Spleen (tissue), 11 donors: ENCODE data around the gene NTN1. TPM values are rescaled to one million over a fixed set of nuclear protein-coding genes. Genes with fewer than 3 reads are reported as not detected.

Experiments used
- DNase-seq: peaks from one replicate; pipeline ENCODE4 v3.0.0-alpha.2; 2020
- H3K27ac ChIP-seq, 8 donors: fragments of 200-600 bp; sonication (generic) in 7 of 8; 1 replicate in 4 of 8; 2 replicates in 4 of 8; pipeline versions ENCODE4 v1.5.0 to v1.8.0; 2016 to 2021; ENCODE audit warnings: inconsistent platforms in 4 of 8, mild to moderate bottlenecking in 4 of 8, moderate library complexity in 1 of 8
- H3K27me3 ChIP-seq, 7 donors: fragments of 200-600 bp; sonication (generic) in 6 of 7; replicated peaks in 1 of 7; 1 replicate in 4 of 7; 2 replicates in 3 of 7; pipeline versions ENCODE4 v1.5.0 to v1.8.0; 2016 to 2021; ENCODE audit warnings: inconsistent platforms in 3 of 7, mild to moderate bottlenecking in 1 of 7
- H3K36me3 ChIP-seq, 6 donors: fragments of 200-600 bp; sonication (generic) in 5 of 6; 1 replicate in 4 of 6; 2 replicates in 2 of 6; pipeline versions ENCODE4 v1.5.0 to v1.8.0; 2016 to 2021; ENCODE audit warnings: inconsistent platforms in 2 of 6
- H3K4me1 ChIP-seq, 6 donors: fragments of 200-600 bp; sonication (generic) in 5 of 6; 1 replicate in 3 of 6; 2 replicates in 3 of 6; pipeline versions ENCODE4 v1.5.0 to v1.8.0; 2016 to 2021; ENCODE audit warnings: inconsistent platforms in 3 of 6
- H3K4me3 ChIP-seq, 8 donors: fragments of 200-600 bp; sonication (generic) in 7 of 8; 1 replicate in 4 of 8; 2 replicates in 4 of 8; pipeline versions ENCODE4 v1.5.0 to v1.8.0; 2016 to 2021; ENCODE audit warnings: inconsistent platforms in 4 of 8, mild to moderate bottlenecking in 4 of 8, moderate library complexity in 2 of 8
- H3K9me3 ChIP-seq, 8 donors: fragments of 200-600 bp; sonication (generic) in 7 of 8; 1 replicate in 4 of 8; 2 replicates in 4 of 8; pipeline versions ENCODE4 v1.5.0 to v1.8.0; 2016 to 2021; ENCODE audit warnings: inconsistent platforms in 4 of 8
- POLR2A ChIP-seq, 3 donors: fragments of 450-650 bp; IDR thresholded peaks; one replicate each; pipeline ENCODE4 v1.5.1; 2017; ENCODE audit warnings: antibody characterized with exemption in 3 of 3, mild to moderate bottlenecking in 1 of 3
- POLR2AphosphoS5 ChIP-seq, 3 donors: sonication (generic); formaldehyde crosslinking; IDR thresholded peaks; one replicate each; pipeline ENCODE4 v1.5.1; 2017; ENCODE audit warnings: antibody characterized with exemption in 3 of 3
- WGBS, 5 donors: extraction: QIAGEN DNeasy Blood & Tissue Kit in 3 of 5; methylation state at CpG; one replicate each; pipeline versions ENCODE4 v1.1.5 to v1.1.7; 2013 to 2018; 5-methylcytosine and 5-hydroxymethylcytosine counted together
- intact Hi-C: fragments of 100-400 bp; cut with DNase I; formaldehyde crosslinking; loops from one replicate; pipeline ENCODE4 v1.15.0; 2023; ENCODE audit warnings: low total_unique reads
- polyA plus RNA-seq, 3 donors: library from polyadenylated mRNA; stranded (reverse); fragments of 200-250 nt; gene quantifications; one replicate each; pipeline ENCODE4 v1.2.1, GENCODE V29; 2013
- total RNA-seq, 7 donors: library from RNA; depleted of rRNA in 3 of 7; stranded (reverse); fragments of >200 nt in 3 of 7; fragmentation: NEBNext Ultra II Directional in 4 of 7; extraction: Animal tissue kit (Norgen Biotek cat#: 25700) in 4 of 7; gene quantifications; one replicate each; pipeline versions ENCODE4 v1.1.0 to v1.2.1, GENCODE V29; 2016 to 2021
- TF ChIP-seq, protein P1 (sequence below), 11 experiments: fragments of 200-600 bp in 7 of 11; fragments of 450-650 bp in 4 of 11; sonication (generic) in 4 of 11; IDR thresholded peaks in 8 of 11; conservative IDR thresholded peaks in 3 of 11; 1 replicate in 7 of 11; 2 replicates in 4 of 11; pipeline versions ENCODE4 v1.4.0 to v1.8.0; 2016 to 2021; ENCODE audit warnings: antibody characterized with exemption in 11 of 11, inconsistent platforms in 4 of 11, mild to moderate bottlenecking in 1 of 11
- donor health status: healthy with polysubstance abuse.
- donor health status: DM: no; HTN: no; CAD: no; lungs with moderate emphysema.
- donor health status: DM: no; HTN: no; CAD: no.
- donor health status: Bipolar disorder and iron deficiency.
- donor health status: healthy.
- donor health status: DM: no; HTN: no; CAD: no.
- donor health status: DM: yes; HTN: yes; CAD: no.

NTN1 gene
- total and polyA plus RNA-seq, 10 donors = 0.07 to 0.43 (median 0.23) TPM; not detected in 2

DNA sequence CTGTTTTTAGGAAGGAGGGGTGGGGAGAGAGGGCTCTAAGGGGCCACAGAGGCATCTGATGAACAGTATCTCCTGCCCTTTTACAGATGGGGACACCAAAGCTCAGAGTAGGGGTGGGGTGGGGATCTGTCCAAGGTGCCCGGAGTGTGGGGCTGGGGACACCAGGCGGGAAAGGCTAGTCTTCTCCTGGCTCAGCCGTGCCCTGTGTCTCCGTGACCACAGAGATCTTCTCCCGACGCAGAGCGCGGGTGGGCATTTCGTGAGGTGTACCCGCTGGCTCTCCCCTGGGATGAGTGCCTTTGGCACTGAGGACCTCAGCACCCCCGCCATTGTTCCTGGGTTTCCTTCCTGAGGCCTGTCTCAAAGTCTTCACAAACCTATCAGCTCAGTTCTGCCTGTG, 209.6 kb downstream of the NTN1 start:
- Histone ChIP-seq H3K4me1 (peaks cover 0 to 3% (median 0%) of the 10 kb centered on the region in 6 donors), H3K27ac (no peak overlapping the region), H3K9me3 (no peaks in the 10 kb centered on the region), H3K27me3 (peaks cover 0 to 62% (median 20%) of the 10 kb centered on the region in 7 donors), H3K36me3 (no peaks in the 10 kb centered on the region), H3K4me3 (no peak overlapping the region)
- peak; percentile 69 for DNase-seq
- intact Hi-C loops = no loop called here
- no peak for TF ChIP-seq POLR2A (IDR thresholded peaks at IDR 0.05)
- no peak for TF ChIP-seq POLR2AphosphoS5 (IDR thresholded peaks at IDR 0.05)
- TF ChIP-seq, protein P1, sequence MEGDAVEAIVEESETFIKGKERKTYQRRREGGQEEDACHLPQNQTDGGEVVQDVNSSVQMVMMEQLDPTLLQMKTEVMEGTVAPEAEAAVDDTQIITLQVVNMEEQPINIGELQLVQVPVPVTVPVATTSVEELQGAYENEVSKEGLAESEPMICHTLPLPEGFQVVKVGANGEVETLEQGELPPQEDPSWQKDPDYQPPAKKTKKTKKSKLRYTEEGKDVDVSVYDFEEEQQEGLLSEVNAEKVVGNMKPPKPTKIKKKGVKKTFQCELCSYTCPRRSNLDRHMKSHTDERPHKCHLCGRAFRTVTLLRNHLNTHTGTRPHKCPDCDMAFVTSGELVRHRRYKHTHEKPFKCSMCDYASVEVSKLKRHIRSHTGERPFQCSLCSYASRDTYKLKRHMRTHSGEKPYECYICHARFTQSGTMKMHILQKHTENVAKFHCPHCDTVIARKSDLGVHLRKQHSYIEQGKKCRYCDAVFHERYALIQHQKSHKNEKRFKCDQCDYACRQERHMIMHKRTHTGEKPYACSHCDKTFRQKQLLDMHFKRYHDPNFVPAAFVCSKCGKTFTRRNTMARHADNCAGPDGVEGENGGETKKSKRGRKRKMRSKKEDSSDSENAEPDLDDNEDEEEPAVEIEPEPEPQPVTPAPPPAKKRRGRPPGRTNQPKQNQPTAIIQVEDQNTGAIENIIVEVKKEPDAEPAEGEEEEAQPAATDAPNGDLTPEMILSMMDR (IDR thresholded peaks at IDR 0.05 in 8 of 11, conservative IDR thresholded peaks at IDR 0.05 in 3 of 11) = no peak
- WGBS, 5 donors = 86 to 93% (median 87%) methylated on average over 4 to 11 of the region's 11 CpGs

DNA sequence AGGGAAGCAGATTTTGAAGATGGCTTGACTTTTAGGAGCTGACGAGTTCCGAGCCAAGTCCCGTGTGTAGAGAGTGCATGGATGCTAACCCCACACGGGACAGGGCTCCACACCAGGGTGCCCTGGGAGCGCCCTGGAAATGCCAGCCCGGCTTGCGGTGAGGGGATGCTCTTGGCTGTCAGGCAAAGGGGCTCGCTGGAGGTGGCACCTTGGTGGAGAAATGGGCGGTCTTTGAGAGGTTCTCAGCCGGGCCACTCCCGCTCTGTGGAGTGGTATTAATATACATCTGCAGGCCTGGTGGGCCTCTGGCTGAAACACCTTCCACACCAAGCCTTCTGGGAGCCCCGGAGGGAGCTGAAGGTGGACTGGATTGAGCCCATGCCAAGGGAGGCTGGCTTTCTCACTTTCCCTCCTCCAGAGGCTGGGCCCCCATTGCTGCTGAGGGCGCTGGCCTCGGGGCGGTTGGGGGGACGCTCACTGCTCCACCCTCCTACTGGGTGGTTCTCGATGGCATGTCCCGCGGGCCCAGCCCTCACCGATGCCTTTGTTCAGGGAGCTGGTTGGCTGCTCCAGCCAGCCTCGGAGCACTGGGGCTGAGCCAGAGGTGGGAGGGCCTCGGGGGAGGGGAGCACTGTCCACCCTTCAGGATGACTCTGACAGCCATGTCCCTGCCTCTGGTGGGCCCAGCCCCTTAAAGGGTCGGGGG, 210.3 kb downstream of the NTN1 start:
- Histone ChIP-seq H3K27ac (no peak overlapping the region), H3K36me3 (no peaks in the 10 kb centered on the region), H3K4me1 (peaks cover 0 to 2% (median 0%) of the 10 kb centered on the region in 6 donors), H3K27me3 (peaks cover 0 to 62% (median 20%) of the 10 kb centered on the region in 7 donors), H3K4me3 (no peak overlapping the region), H3K9me3 (no peaks in the 10 kb centered on the region)
- peak; percentile 71 for DNase-seq
- 83 to 92% (median 92%) methylated on average over 17 to 23 of the region's 23 CpGs for WGBS, 5 donors
- TF ChIP-seq, protein P1 (IDR thresholded peaks at IDR 0.05 in 8 of 11, conservative IDR thresholded peaks at IDR 0.05 in 3 of 11) = no peak
- no peak for TF ChIP-seq POLR2AphosphoS5 (IDR thresholded peaks at IDR 0.05)
- no peak for TF ChIP-seq POLR2A (IDR thresholded peaks at IDR 0.05)
- intact Hi-C loops = no loop called here

DNA sequence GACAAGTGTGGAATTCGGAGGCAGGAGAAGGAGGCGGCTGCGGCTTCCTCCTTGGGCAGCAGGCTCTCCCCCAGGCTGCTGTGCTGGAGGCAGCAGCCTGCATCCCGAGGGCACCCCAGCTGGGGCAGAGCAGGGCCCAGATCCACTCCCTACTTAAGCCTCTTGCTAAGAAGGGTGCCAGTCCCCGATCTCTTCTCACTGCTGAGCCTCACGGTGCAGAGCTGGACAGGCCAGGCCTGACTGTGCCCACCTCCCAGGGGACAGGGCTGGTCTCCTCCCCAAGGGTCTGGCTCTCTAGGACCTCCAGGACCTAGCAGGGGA, 210.8 kb downstream of the NTN1 start:
- no peaks in the 10 kb centered on the region for H3K9me3 ChIP-seq
- no peak overlapping the region for H3K4me3 ChIP-seq
- H3K27me3 ChIP-seq = peaks cover 0 to 60% (median 20%) of the 10 kb centered on the region in 7 donors
- H3K4me1 ChIP-seq = no peaks in the 10 kb centered on the region
- intact Hi-C loops = no loop called here
- H3K36me3 ChIP-seq = no peaks in the 10 kb centered on the region
- no peak overlapping the region for H3K27ac ChIP-seq
- TF ChIP-seq POLR2A (IDR thresholded peaks at IDR 0.05) (no peak), POLR2AphosphoS5 (IDR thresholded peaks at IDR 0.05) (no peak)
- TF ChIP-seq, protein P1 (IDR thresholded peaks at IDR 0.05 in 8 of 11, conservative IDR thresholded peaks at IDR 0.05 in 3 of 11) = no peak
- 68 to 84% (median 79%) methylated on average over 3 to 6 of the region's 6 CpGs for WGBS, 5 donors
- DNase-seq = peak; percentile 56

DNA sequence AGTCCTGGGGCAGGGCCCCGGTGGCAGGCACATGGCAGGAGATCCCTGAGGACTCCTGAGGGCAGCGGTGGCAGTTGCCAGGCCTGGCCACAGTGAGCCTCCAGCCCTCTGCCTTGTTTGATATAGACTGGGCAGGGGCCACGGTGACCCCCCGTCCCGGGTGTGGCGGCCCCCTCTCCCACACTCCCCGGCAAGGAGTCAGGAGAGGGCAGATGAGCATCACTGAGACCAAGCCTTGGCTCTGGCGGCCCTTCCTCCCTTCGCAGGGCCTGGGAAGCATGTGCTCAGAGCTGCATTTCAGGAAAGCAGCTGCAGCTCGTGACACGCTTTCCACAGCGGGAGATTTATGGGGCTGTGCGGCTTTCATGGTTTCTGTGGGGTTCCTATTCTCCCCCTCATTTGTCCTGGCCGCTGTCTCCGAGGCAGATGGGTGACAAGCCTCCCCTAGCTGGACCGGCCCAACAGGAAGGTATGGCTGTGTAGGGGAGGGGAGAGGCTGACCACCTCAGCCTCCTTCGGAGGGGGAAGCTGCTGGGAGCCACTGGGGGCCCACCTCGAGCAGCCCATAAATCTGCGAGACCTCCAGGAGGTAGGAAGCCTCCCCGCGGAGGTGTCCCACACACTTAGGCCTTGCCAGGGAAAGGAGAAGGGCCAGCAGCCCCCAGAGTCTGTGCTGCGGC, 211.4 kb downstream of the NTN1 start:
- H3K27ac ChIP-seq = no peak overlapping the region
- no peak overlapping the region for H3K4me3 ChIP-seq
- WGBS, 5 donors = 30 to 58% (median 34%) methylated on average over 15 to 22 of the region's 22 CpGs
- DNase-seq = peak; percentile 67
- H3K36me3 ChIP-seq = no peaks in the 10 kb centered on the region
- peaks cover 0 to 60% (median 20%) of the 10 kb centered on the region in 7 donors for H3K27me3 ChIP-seq
- intact Hi-C loops = no loop called here
- no peaks in the 10 kb centered on the region for H3K9me3 ChIP-seq
- TF ChIP-seq POLR2AphosphoS5 (IDR thresholded peaks at IDR 0.05) = no peak
- TF ChIP-seq, protein P1 (IDR thresholded peaks at IDR 0.05 in 8 of 11, conservative IDR thresholded peaks at IDR 0.05 in 3 of 11) = no peak
- no peak for TF ChIP-seq POLR2A (IDR thresholded peaks at IDR 0.05)
- H3K4me1 ChIP-seq = no peaks in the 10 kb centered on the region
